Activated T-cell treated with anti-CD3 and anti-CD28 coated beads for 4 hours (primary cell): Measurements from ENCODE around the gene VEPH1.
"Not testable (repeated sequence)": the region's sequence is repeated elsewhere in the genome, so short reads cannot be mapped to it uniquely, and the experiment has no call there.

ENCODE experiments used
- DNase-seq: peaks from one replicate; pipeline ENCODE4 v3.0.0-alpha.2; 2020

The VEPH1 gene

DNA sequence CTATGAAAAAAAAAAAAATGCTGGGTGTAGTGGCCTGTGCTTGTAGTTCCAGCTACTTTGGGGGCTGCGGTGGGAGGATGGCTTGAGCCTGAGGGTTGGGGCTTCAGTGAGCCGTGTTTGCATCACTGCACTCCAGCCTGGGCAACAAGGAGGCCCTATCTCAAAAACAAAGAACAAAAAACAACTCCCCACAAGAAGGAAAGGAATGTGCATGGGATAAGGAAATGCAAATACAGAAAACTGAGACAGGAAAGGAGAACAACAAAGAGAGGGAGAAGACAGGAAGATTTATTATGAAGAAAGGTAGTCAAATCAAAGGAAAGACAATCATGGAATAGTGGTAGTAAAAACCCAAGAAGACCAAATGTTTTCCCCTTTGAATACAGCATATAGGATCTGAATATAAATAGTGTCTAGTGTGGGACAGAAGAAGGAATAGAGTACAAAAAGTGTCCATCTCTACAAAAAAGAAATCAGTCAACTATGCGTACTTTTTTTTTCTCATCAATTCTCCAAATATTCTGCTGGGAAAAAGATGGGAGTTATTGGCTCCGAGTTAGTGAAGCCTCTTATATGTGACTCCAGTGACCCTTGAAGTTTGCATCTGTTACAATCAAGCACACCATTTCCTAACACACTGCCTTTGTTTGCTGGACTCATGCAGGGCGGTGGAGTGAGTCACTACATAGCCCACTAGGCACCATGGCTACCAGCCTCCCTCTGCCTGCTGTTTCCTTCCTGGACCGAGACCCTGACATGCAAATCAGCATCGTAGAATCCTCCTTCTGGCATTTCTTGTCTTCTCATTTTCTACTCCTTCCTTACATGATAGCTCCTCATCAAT lies 167.8 kb downstream of the VEPH1 start:
- DNase-seq = no peak

DNA sequence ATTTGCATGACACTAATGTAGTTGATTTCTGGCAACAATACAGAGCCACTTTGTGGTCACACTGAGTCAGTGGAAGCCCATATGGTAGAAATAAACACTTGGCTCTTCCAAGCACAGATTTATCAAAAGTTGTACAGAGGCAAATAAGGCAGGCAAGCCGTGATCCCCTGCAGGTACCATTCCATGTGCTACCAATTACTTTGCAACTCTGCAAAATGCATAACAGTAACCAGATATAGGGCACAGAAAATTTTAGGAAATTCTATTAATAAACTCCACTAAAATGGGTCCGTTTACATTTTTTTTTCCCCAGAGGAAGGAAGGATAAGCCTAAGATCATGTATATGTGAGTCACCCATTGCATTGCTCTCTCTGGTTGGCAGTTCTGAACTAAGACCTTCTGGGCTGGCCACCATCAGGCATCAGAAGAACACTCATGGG lies 169.6 kb downstream of the VEPH1 start:
- DNase-seq = no peak

DNA sequence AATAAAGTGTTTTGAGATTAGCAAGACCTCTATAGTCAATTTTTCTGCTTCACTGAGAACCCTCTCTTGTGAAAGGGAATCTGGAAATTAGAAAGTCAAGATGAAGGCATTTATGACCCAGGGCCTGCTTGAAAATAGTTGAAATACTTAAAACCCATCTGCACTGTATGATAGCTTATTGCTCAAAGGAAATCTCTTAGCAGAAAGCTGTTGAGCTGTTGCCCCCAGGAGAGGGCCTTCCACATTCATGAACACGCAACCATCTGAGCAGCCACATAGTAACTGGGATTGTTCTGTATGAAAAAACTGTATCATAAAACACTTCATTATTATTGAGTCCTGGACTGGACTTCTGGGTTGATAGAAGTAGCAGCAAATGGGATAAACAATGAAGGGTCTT lies 173.0 kb downstream of the VEPH1 start:
- DNase-seq = no peak

GRCh38 chr3:157329551-157329950 lies 173.7 kb downstream of the VEPH1 start:
- no peak for DNase-seq

GRCh38 chr3:157327837-157328236 lies 175.4 kb downstream of the VEPH1 start:
- DNase-seq = no peak

DNA sequence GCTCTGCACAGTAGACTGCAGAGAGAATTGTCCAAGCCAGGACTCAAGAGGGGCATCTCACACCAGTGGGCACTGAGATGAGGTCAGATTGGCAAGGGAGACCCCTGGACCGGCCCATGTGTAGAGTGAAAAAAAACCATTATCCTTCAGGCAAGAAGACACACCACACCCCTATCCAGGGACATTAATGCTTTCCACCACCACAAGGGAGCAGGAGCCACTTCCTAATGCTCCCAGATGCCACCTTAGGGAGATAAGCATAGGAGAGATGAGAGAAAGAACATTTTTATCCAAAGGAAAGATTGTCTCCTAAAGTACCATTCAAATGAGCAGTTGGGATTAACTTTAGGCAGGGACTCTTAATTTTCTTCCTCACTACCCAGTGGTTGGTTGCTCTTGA lies 176.2 kb downstream of the VEPH1 start:
- no peak for DNase-seq

DNA sequence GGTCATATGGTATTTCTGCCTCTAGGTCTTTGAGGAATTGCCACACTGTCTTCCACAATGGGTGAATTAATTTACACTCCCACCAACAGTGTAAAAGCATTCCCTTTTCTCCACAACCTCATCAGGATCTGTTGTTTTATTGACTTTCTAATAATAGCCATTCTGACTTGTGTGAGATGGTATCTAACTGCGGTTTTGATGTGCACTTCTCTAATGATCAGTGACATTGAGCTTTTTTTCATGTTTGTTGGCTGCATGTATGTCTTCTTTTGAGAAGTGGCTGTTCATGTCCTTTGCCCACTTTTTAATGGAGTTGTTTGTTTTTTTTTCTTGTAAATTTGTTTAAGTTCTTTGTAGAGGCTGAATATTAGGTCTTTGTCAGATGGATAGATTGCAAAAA lies 178.3 kb downstream of the VEPH1 start:
- not testable (repeated sequence) for DNase-seq

DNA sequence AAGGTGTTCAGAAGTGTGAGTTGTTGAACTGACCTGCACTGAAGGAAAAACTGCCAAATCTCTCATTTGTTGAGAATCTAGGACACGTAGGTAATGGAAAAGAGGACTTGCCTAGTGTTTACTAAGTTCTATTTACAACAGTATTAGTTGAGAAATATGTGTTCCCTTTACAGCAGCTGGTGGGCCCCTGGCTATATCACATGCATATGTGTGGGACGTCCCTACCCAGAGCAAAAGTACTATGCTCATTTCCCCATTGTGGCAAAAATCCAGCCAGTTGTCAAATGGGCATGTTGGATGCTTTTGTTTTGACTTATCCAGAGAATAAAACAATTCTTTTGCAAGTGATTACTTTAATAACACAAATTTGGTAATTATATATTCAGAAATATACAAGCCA lies 179.9 kb downstream of the VEPH1 start:
- DNase-seq = no peak

- DNase-seq = no peak
Measured at GRCh38 chr3:157319672-157320071, 183.5 kb downstream of the VEPH1 start.

GRCh38 chr3:157318639-157319288 lies 184.5 kb downstream of the VEPH1 start:
- DNase-seq = no peak

GRCh38 chr3:157317895-157318294 lies 185.3 kb downstream of the VEPH1 start:
- DNase-seq = no peak

- DNase-seq = no peak
Measured at GRCh38 chr3:157313186-157313585, 190.0 kb downstream of the VEPH1 start.

DNA sequence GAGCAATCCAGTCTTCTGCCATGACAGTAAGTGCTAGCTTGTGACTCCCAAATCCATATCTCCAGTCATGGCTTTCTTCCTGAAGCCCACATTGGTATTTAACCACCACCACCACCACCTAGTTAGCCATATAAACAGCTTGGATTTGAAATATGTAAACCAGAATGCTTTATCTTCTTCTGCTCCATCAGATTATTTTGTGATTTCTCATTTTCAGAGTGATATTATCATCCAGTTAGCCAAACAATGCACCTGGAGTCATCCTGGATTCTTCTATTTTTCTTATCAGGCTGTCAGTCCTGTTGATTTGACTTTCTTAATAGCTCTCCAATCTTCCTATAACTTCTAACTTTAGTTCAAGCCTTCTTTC lies 190.9 kb downstream of the VEPH1 start:
- DNase-seq = no peak

DNA sequence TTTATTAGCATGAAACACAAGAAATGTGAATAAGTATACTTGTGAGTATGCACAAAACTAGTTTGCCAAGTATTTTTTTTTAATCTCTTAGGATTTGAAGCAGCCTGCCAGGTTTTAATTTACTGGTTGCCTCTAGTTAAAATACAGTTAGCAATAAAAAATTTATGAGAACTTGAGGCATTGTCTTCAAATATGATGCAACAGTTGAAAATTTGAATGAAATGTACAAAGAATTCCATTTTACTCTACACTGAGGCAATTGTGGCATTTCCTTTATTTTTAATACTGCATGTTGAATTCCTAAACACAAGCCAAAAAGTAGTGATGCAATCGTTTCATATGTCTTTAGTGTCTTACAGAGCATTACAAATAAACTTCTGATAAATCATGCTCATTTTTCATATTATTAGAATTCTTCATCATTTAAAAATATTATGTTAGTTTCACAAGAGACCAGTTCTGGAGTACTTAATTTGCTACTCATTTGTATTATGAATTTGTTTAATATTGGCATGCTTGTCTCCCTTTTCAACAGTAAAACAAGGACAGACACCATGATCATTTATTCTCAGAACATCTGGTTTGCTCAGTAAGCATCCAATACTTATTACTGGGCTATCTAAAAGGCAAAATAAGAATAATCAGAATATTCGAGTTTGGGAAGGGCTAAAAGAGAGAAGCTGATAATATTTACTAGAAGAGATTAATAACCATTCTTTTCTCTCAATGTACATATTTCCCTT lies 191.4 kb downstream of the VEPH1 start:
- no peak for DNase-seq

DNA sequence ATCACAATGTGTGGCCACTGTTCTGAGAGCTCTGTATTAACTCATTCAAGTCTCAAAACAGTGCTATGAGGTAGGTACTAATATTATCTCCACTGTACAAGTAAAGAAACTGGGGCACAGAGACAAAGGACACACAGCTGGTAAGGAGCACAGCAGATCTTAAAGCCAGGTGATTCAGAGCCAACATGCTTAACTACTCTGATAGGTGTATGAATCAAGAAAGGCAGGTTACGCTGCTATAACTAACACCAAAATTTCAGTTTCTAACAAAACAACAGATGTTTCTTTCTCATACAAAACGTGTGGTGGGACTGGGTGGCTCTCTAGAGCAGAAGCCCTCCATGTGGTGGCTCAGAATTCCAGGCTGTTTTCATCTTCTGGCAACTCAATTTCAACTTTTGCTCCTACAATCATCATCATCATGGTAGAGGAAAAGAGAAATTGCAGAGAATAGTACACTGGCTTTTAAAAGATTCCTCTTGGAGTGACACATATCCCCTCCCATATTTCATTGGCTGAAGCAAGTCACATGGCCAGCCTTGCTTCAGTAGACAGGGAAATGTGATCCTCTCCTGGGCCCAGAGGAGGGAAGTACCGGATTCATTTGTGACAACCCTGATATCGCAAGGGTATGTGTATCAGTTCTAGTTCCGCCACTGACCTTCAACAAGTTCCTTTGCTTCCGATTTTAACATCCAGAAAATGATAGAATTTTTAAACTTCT lies 192.7 kb downstream of the VEPH1 start:
- DNase-seq = no peak

DNA sequence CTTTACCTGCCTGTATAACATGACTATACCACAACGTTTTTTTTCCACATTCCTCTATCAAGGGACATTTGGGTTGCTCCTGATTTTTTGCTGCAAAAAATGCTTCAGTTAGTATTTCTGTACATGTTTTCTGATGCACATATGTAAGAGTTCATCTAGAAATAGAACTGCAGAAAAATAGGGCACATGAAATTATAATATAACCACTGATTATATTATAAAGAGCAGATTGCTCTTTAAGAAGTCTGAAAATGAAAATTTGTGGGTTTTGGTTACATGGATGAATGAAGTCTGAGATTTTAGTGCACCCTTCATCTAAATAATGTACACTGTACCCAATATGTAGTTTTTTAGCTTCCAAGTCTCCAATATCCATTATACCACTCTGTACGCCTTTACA lies 196.7 kb downstream of the VEPH1 start:
- DNase-seq = no peak

DNA sequence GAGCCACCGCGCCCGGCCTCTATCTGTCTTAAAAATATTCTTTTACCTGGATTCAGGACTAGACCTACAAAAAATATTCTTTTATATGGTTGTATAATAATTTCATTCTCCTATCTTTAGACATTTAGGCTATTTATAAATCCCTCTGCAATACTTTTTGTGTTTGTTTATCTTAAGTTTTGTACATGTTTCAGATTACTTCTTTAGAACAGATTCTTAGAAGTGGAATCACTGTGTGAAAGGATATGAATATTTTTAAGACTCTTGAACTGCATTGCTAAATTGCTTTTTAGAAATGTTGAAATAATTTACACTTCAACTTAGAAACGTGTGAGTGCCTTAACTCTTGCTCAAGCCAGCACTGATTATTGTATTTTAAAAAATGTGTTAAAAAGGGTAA lies 197.8 kb downstream of the VEPH1 start:
- DNase-seq = no peak

DNA sequence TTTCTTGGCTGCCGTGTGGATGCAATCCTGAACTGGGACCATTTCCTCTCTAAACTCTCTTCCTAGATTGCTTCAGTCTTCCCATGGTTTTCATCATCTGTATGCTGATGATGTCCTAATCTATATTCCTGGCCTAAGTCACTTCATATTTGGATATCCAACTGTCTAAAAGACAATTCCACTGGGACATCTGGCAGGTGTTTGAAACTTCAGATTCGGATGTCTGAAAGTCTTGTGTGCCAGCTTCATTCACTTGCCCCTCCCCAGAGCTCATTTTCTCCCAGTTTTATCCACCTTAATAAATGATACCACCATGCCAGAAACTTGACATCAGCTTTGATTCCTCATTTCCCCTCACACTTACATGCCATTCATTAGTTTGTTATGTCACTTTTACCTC lies 201.5 kb downstream of the VEPH1 start:
- DNase-seq = no peak

- DNase-seq = no peak
Measured at GRCh38 chr3:157300981-157301663, 202.1 kb downstream of the VEPH1 start.

GRCh38 chr3:157300094-157300493 lies 203.1 kb downstream of the VEPH1 start:
- no peak for DNase-seq

GRCh38 chr3:157297328-157297915 lies 205.8 kb downstream of the VEPH1 start:
- no peak for DNase-seq

DNA sequence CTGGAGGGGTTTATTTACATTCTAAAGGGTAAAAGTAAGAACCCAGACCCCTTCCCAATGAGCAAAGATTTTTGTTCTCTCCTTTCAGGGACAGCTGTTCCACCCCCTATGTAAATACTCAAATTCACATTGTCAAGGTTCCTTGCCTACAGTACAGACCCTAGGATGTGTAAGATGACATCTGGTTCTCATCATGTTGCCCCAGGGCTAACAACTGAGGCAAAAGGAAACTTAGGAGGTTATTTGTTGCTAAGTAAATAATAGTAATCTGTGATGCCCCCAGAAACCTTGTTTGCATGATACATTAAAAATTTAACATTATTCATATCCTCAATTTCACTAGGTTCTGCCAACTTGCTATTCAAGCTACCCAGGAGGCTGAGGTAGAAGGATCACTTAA lies 208.3 kb downstream of the VEPH1 start:
- no peak for DNase-seq
